Measurements from ENCODE around the gene NLRC3. TPM values are rescaled to one million over a fixed set of nuclear protein-coding genes. Genes with fewer than 3 reads are reported as not detected.
"Not testable (repeated sequence)": the region's sequence is repeated elsewhere in the genome, so short reads cannot be mapped to it uniquely, and the experiment has no call there.

The NLRC3 gene
- total RNA-seq, 2 donors from 2014 or later, result 24.1 to 28.8 TPM

DNA sequence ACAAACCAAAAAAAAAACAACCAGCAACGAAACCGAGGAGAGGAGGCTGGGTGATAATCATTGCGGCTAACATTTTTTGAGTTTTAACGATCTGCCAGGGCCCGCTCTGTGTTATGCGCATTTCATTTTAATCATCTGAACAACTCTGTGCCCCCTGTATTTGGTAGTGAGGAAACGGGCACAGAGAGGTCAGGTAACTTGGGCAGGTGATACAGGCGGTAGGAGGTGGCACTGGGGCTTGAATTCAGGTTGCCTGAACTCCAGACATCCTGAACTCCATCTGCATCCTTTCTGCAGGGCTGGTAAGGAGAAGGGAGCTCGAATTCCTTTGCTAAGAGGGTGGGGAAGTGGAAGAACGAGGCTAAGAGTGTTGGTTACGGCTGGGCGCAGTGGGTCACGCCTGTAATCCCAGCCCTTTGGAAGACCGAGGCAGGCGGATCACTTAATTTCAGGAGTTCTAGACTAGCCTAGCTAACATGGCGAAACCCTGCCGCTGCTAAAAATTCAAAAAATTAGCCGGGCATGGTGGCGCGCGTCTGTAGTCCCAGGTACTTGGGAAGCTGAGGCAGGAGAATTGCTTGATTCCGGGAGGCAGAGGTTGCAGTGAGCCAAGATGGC is 75.3 kb downstream of the NLRC3 start:
- Mint-ChIP-seq H3K9me3 (no peaks in the 10 kb centered on the region), H3K4me1 (ENCODE audit: low read depth) (peaks cover 65% of the 10 kb centered on the region), H3K27ac (peak overlapping the region; percentile 73), H3K36me3 (ENCODE audit: insufficient read depth in 2 of 2) (peaks cover 3 to 5% of the 10 kb centered on the region in 2 donors), H3K27me3 (ENCODE audit: low read depth) (no peaks in the 10 kb centered on the region), H3K4me3 (peak overlapping the region; percentile 88 to 94)
- DNase-seq (no peak), ATAC-seq (replicated peaks in 1 of 2) (no peak)

DNA sequence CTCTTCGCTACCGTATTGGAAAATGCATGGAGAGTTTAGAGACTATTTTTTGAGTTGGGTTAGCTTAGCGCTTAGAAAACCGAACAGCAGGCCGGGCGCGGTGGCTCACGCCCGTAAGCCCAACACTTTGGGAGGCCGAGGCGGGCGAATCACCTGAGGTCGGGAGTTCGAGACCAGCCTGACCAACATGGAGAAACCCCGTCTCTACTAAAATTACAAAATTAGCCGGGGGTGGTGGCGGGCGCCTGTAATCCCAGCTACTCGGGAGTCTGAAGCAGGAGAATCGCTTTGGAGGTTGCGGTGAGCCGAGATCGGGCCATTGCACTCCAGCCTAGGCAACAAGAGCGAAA is 75.8 kb downstream of the NLRC3 start:
- H3K4me3 Mint-ChIP-seq, result peak overlapping the region; percentile 88 to 94

DNA sequence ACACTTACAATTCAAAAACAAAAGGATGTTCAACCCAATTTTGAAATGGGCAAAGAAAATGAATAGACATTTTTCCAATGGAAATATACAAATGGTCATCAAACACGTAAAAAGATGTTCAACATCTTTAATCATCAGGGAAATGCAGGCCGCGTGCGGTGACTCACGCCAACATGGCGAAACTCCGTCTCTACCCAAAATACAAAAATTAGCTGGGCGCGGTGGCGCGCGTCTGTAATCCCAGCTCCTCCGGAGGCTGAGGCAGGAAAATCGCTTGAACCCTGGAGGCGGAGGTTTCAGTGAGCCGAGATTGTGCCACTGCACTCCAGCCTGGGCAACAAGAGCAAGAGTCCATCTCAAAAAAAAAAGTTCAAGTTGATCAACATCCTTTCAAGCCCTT is 78.2 kb downstream of the NLRC3 start:
- no peak overlapping the region for H3K27ac Mint-ChIP-seq
- ATAC-seq (replicated peaks in 1 of 2), result no peak
- peak overlapping the region in 1 of 2 donors; percentile 40 for H3K4me3 Mint-ChIP-seq
- H3K36me3 Mint-ChIP-seq (ENCODE audit: insufficient read depth in 2 of 2), result peaks cover 0 to 3% of the 10 kb centered on the region in 2 donors
- H3K27me3 Mint-ChIP-seq (ENCODE audit: low read depth), result no peaks in the 10 kb centered on the region
- DNase-seq, result no peak
- H3K9me3 Mint-ChIP-seq, result no peaks in the 10 kb centered on the region
- peaks cover 41% of the 10 kb centered on the region for H3K4me1 Mint-ChIP-seq (ENCODE audit: low read depth)

More for the DNA sequence above, 75.8 kb downstream of the NLRC3 start:
- not testable (repeated sequence) for ATAC-seq (replicated peaks in 1 of 2); DNase-seq; H3K27me3 Mint-ChIP-seq (ENCODE audit: low read depth); H3K36me3 Mint-ChIP-seq (ENCODE audit: insufficient read depth in 2 of 2); H3K9me3 Mint-ChIP-seq
- H3K4me1 Mint-ChIP-seq (ENCODE audit: low read depth), result peaks cover 65% of the 10 kb centered on the region
- peak overlapping the region; percentile 73 for H3K27ac Mint-ChIP-seq

DNA sequence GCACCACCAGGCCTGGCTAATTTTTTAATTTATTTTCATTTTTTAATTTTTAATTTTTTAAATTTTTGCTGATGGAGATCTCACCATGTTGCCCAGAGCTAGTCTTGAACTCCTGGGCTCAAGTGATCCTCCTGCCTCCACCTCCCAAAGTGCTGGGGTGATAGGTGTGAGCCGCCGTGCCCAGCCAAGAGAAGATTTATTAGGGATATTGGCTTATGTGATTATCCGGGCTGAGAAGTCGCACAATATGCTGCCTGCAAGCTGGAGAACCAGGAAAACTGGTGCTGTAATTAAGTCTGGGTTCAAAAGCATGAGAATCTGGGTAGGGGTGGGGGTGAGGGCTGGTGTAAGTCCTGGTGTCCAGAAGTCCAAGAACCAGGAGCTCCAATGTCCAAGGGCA is 79.4 kb downstream of the NLRC3 start:
- DNase-seq (no peak), ATAC-seq (replicated peaks in 1 of 2) (no peak)
- H3K27ac Mint-ChIP-seq, result no peak overlapping the region
- H3K4me1 Mint-ChIP-seq (ENCODE audit: low read depth), result peaks cover 28% of the 10 kb centered on the region
- H3K4me3 Mint-ChIP-seq, result no peak overlapping the region
- no peaks in the 10 kb centered on the region for H3K27me3 Mint-ChIP-seq (ENCODE audit: low read depth)
- H3K9me3 Mint-ChIP-seq, result no peaks in the 10 kb centered on the region
- peaks cover 0 to 3% of the 10 kb centered on the region in 2 donors for H3K36me3 Mint-ChIP-seq (ENCODE audit: insufficient read depth in 2 of 2)

DNA sequence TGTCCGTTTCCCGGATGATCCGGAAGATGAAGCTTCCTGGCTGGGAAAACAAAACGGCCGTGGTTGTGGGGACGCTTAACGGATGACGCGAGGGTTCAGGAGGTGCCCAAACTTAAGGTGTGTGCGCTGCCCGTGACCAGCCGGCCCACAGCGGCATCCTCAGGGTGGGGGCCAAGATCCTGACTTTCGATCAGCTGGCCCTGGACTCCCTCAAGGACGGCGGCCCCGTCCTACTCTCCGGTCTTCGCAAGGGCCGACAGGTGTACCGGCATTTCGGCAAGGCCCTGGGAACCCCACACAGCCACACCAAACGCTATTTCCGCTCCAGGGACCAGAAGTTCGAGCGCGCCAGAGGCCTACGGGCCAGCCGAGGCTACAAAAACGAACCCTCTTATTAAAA is 80.8 kb downstream of the NLRC3 start:
- H3K9me3 Mint-ChIP-seq, result no peaks in the 10 kb centered on the region
- H3K27ac Mint-ChIP-seq, result no peak overlapping the region
- no peak overlapping the region for H3K4me3 Mint-ChIP-seq
- DNase-seq, result no peak
- ATAC-seq (replicated peaks in 1 of 2), result no peak
- H3K27me3 Mint-ChIP-seq (ENCODE audit: low read depth), result no peaks in the 10 kb centered on the region
- H3K36me3 Mint-ChIP-seq (ENCODE audit: insufficient read depth in 2 of 2), result peaks cover 0 to 3% of the 10 kb centered on the region in 2 donors
- H3K4me1 Mint-ChIP-seq (ENCODE audit: low read depth), result peaks cover 15% of the 10 kb centered on the region

DNA sequence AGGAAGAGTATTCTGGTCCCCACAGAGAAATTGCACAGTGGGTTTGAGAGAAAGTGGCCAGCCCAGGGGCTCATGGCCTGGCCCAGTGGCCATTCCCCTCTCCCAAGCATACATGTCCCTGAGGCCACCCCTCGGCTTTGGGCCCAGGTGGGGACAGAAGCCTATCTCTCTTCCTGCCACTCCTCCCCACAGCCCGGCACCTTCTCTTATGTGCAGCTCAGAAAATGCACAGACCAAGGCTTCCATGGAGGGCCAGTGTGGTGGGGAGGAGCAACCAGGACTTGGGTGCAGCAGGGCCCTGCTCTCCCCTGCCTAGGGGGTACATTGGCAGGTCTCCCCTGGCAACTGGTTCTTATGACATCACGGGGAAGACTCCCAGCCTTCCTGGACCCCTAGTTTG is 82.0 kb downstream of the NLRC3 start, which contains the start of gene C16orf90:
C16orf90 (minus strand) TSS at position 314 of the 400 bp plus-strand sequence; CDS start at position 246, 68 bp downstream.
- Mint-ChIP-seq H3K9me3 (no peaks in the 10 kb centered on the region), H3K27ac (no peak within 1 kb of the TSS), H3K4me3 (no peak within 1 kb of the TSS), H3K27me3 (ENCODE audit: low read depth) (no peaks in the 10 kb centered on the region), H3K4me1 (ENCODE audit: low read depth) (peaks cover 3% of the 10 kb centered on the region), H3K36me3 (ENCODE audit: insufficient read depth in 2 of 2) (peaks cover 0 to 3% of the 10 kb centered on the region in 2 donors)
- DNase-seq, result no peak
- no peak for ATAC-seq (replicated peaks in 1 of 2)

DNA sequence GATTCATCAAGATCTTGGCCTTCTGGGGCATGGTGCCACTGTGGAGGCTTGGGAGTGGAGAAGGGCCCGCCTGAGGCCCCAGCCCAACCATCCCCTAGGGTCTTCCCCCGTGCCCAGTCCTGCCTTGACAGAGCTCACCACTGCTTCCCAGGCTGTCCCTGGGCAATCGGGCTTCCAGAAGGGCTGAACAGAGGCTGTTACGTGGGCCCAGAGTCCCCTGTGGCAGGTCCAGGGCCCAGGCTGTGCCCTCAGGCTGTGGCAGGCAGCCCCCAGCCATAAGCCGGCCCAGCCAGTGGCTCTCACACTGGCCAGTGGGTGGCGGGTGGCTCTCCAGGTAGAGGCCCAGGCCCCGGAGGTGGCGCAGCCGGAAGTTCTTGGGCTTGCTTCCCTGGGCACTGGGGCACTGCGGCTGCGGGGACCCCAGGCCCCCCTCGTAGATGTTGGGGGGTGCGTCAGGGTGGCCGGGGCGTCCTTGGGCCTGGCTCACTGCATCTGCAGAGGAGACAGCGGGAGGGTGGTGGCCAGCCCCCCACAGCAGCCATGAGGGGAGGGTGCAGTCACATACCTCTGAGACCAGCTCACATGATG is 82.7 kb downstream of the NLRC3 start:
- no peak for DNase-seq
- no peaks in the 10 kb centered on the region for H3K9me3 Mint-ChIP-seq

DNA sequence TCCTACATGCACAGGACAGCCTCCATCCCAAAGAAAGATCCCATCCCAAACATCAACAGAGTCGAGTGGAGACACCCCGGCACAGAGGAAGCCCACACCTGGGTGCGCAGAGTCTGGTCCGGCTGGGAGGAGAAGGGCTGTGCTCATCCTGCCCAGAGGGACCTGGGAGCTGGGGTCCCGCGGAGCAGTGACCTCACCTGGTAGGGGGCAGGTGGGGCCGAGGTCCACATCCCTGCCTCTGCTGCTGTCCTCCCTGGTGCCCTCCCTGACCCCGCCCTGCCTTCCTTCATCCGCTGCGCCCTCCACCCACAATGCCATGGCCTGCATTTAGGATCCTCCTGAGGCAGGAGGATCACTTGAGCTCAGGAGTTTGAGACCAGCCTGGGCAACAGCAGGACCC is 84.8 kb downstream of the NLRC3 start:
- no peaks in the 10 kb centered on the region for H3K27me3 Mint-ChIP-seq (ENCODE audit: low read depth)
- no peaks in the 10 kb centered on the region for H3K9me3 Mint-ChIP-seq
- H3K27ac Mint-ChIP-seq, result no peak overlapping the region
- no peak for ATAC-seq (replicated peaks in 1 of 2)
- DNase-seq, result no peak
- no peaks in the 10 kb centered on the region for H3K36me3 Mint-ChIP-seq (ENCODE audit: insufficient read depth in 2 of 2)
- no peak overlapping the region for H3K4me3 Mint-ChIP-seq
- no peaks in the 10 kb centered on the region for H3K4me1 Mint-ChIP-seq (ENCODE audit: low read depth)

More for the DNA sequence above, 82.7 kb downstream of the NLRC3 start:
- peaks cover 0 to 3% of the 10 kb centered on the region in 2 donors for H3K36me3 Mint-ChIP-seq (ENCODE audit: insufficient read depth in 2 of 2)
- no peak overlapping the region for H3K27ac Mint-ChIP-seq
- H3K27me3 Mint-ChIP-seq (ENCODE audit: low read depth), result no peaks in the 10 kb centered on the region
- H3K4me1 Mint-ChIP-seq (ENCODE audit: low read depth), result no peaks in the 10 kb centered on the region
- H3K4me3 Mint-ChIP-seq, result no peak overlapping the region
- ATAC-seq (replicated peaks in 1 of 2), result peak in 1 of 2 donors; percentile 20

DNA sequence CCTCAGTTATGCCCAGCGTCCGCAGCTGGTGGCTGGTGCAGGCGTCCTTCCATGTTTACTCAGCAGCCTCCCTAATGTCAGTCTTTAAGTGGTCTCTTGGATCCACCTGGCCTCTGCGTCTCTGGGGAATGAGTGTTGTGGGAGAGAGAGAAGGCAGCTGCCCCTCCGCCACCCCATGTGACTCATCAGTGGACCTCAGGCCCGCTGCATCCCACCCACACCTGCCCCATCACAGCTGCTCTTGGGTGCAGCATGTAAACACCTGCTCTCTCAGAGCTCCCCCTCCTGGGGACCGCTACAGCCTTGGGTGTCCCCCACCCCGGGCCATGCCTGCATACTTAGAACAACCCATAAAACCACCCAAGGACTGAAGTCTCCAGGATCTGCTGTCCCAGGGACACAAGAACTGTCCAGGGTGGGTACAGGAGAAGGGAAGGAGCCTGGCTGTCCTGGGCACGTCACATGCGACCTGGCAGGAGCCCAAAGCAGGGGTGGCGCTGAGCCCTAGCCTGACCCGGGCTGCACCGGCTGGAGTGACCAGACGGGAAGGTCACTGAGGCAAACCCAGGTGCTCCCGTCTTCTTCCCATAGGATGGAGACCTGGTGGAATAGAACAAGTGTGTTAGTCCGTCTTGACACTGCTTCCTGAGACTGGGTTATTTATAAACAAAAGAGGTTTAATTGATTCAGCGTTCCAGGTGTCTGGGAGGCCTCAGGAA is 86.1 kb downstream of the NLRC3 start:
- Mint-ChIP-seq H3K4me1 (ENCODE audit: low read depth) (no peaks in the 10 kb centered on the region), H3K4me3 (no peak overlapping the region), H3K27me3 (ENCODE audit: low read depth) (no peaks in the 10 kb centered on the region), H3K27ac (no peak overlapping the region), H3K36me3 (ENCODE audit: insufficient read depth in 2 of 2) (no peaks in the 10 kb centered on the region), H3K9me3 (no peaks in the 10 kb centered on the region)
- peak in 1 of 2 donors; percentile 29 for ATAC-seq (replicated peaks in 1 of 2)
- DNase-seq, result no peak

Other genes with a start within 250 kb of the NLRC3 start
- gene OR2C1, start 221.5 kb downstream of the NLRC3 start, total RNA-seq, result not detected
- 10 to 100 TPM; 17.8 to 20.5 TPM for gene ZSCAN32, start 176.4 kb downstream of the NLRC3 start, total RNA-seq
- 10 to 100 TPM; 11.4 to 12.2 TPM for gene ZNF174, start 176.2 kb downstream of the NLRC3 start, total RNA-seq
- 1 to 10 TPM; 3.8 to 4.5 TPM for gene ZNF597, start 133.9 kb downstream of the NLRC3 start, total RNA-seq
- 10 to 100 TPM; 58.5 to 69.7 TPM for gene NAA60, start 133.7 kb downstream of the NLRC3 start, total RNA-seq
- not detected for gene C16orf90, start 81.9 kb downstream of the NLRC3 start, total RNA-seq
- 10 to 100 TPM; 16.8 to 18.2 TPM for gene CLUAP1, start 76.4 kb downstream of the NLRC3 start, total RNA-seq
- 10 to 100 TPM; 12.6 to 15.7 TPM for gene SLX4, start 34.2 kb upstream of the NLRC3 start, total RNA-seq
- 10 to 100 TPM; 19.4 to 21.3 TPM for gene DNASE1, start 77.3 kb upstream of the NLRC3 start, total RNA-seq
- 100 to 1,000 TPM; 181 to 189 TPM for gene TRAP1, start 140.1 kb upstream of the NLRC3 start, total RNA-seq

All from activated T-cell treated with anti-CD3 and anti-CD28 coated beads, Interleukin-2, amount 50 U/mL, for 72 hours (primary cell).